CD4-positive, alpha-beta T cell treated with Interleukin-15 for 4 hours (primary cell): ENCODE measurements around the gene BET1L.
"Not testable (repeated sequence)": the region's sequence is repeated elsewhere in the genome, so short reads cannot be mapped to it uniquely, and the experiment has no call there.

Experiments used
- DNase-seq: peaks from one replicate; pipeline ENCODE4 v3.0.0-alpha.2; 2020; ENCODE audit warnings: low spot score

Gene BET1L

DNA sequence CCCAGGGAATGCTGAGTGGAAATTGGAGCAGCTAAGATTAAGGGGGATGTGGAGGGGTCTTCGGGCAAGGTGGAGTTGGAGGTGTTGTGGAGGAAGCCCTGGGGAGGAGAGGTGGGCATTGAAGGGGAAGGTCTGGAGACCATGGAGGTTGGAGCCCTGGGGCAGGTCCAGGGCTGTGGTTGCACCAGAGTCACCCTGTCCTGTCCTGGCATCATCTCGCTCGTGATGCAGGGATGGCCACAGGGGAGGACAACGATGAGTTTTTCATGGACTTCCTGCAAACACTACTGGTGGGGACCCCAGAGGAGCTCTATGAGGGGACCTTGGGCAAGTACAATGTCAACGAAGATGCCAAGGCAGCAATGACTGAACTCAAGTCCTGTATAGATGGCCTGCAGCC lies 13.7 kb downstream of the BET1L start:
- not testable (repeated sequence) for DNase-seq

DNA sequence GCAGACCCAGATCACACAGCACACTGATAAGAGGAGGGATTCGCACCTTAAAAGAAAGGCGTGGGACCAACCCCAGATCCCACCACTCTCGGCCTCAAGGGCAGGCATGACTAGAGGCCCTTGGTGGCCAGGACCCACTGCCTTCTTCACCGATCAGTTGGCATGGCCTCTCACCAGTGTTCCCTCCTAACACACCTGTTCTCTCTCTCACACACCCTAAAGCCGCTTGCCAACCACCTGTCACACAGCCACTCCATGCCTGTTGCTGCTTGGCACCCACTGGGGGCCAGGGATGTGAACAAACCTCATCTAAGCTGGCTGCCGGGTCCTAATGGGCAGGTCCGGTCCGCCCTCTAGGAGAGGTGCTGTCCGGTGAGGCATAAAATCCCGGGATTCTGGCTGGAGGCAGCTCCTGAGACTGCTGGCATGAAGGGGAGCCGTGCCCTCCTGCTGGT lies 14.5 kb downstream of the BET1L start, which contains the start of gene SCGB1C1:
Gene SCGB1C1, plus strand, starts transcription at position 405 of the 455 bp plus-strand sequence. Its CDS starts 22 bp downstream, at position 427.
- DNase-seq: not testable (repeated sequence)

DNA sequence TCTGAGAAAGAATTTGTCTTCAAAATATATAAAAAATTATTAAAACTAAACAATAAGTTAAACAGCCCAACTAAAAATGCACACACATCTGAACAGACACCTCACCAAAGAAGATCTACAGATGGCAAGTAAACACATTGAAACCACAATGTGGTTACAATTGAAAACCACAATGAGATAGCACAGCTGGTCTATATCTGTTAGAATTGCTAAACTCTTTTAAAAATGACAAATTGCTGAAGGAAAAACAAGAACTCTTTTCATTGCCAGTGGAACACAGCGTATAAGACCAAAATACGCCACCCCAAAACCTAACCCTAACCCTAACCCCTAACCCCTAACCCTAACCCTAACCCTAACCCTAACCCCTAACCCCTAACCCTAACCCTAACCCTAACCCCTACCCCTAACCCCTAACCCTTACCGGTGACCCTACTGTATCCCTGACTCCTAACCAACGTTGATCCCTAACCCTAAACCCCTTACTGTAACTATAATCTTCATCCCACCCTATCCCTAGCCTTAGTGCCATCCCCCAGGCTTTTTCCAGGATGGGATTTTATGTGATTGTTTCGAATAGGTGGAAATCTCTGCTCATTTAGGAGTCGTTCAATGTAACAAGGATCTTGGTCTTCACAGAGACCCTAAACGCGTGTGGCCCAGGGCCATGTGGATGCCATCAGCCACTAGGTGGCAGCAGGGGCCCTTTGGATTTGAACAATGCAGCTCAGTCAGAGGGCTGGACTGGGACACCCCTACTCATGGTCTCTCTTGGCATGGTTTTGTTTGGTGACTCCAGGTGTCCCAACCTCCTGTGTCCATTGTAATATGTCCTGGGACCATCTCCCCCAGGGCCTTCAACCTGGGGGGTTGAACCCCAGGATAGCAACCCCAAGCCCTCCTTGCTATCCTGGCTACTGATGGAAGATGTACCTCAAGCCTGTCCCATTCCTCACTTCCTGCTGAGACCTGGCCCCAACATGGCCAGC lies 15.4 kb downstream of the BET1L start:
- peak; percentile 33 for DNase-seq

DNA sequence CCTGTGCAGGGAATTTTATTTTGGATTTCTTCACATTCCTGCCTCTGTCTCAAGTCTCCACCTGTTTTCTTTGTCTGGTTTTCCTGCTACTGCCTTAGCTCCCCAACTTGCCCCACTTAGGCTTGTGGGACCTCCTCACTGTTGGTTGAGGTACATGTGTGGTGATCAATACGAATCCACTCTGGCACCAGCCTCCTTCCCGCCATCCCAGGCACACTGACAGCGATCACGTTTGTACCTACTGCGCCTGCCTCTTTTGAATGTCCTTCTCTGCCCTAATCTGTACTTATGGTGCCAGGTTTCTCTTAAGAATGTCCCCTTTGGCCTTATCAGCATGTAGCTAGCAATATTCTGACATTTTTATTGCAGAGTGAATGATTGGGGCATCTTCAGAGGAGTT lies 16.7 kb downstream of the BET1L start:
- not testable (repeated sequence) for DNase-seq

DNA sequence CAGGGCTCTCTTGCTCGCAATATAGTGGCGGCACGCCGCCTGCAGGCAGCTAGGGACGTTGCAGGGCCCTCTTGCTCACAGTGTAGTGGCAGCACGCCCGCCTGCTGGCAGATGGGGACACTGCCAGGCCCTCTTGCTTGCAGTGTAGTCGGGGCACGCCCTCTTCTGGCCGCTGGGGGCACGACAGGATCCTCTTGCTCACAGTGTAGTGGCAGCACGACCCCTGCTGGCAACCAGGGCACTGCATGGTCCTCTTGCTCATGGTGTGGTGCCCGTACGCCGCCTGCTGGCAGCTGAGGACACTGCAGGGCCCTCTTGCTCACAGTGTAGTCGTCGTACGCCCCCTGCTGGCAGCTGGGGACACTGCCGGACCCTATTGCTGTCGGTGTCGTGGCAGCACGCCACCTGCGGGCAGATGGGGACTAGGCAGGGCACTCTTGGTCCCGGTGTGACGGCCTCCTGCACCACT lies 17.3 kb downstream of the BET1L start:
- DNase-seq: not testable (repeated sequence)

DNA sequence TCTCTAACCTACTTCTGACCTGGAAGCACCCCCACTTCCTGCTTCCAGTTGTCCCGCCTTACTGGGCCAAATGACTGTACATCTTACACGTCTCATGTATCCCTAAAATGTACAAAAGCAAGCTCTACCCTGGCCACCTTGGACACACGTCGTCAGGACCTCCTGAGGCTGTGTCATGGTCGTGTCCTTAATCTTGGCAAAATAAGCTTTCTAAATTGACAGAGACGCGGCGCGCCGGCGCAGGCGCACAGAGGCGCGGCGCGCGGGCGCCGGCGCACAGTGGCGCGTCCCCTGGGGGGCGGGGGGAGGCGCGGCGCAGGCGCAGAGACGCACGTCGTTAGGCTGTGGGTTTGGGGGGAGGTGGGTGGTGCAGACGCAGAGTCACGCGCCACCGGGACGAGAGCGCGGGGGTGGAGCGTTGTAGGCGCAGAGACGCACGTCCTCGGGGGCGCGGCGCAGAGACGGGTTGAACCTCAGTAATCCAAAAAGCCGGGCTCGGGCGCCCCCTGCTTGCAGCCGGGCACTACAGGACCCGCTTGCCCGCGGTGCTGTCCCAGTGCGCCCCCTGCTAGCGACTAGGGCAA lies 17.9 kb downstream of the BET1L start:
- DNase-seq: not testable (repeated sequence)

DNA sequence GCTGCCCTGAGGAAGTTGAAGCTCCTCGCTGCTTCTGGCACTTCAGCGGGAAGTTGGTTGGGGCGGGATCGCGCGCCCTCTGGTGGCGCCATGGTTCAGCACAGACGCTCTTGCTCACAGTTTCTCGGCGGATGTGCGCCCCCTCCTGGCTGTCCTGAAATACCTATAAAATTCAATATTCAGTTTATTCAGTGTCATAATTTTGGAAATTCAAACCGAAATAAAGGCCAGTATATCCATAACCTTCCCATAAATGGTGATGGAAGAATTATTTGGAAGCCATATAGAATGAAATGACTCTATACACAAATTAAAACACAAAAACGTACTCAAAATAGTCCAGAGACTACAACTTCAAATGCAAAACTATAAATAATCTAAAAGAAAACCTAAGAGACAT lies 27.0 kb downstream of the BET1L start:
- not testable (repeated sequence) for DNase-seq
